Measurements from ENCODE around the gene PHF1. TPM values are rescaled to one million over a fixed set of nuclear protein-coding genes. Genes with fewer than 3 reads are reported as not detected.

The PHF1 gene
- total and polyA plus RNA-seq, 2 of the 13 experiments (the other 11 are each of a cell fraction or from before 2014, with no cell fraction given), result 25.4 to 61.9 TPM

DNA sequence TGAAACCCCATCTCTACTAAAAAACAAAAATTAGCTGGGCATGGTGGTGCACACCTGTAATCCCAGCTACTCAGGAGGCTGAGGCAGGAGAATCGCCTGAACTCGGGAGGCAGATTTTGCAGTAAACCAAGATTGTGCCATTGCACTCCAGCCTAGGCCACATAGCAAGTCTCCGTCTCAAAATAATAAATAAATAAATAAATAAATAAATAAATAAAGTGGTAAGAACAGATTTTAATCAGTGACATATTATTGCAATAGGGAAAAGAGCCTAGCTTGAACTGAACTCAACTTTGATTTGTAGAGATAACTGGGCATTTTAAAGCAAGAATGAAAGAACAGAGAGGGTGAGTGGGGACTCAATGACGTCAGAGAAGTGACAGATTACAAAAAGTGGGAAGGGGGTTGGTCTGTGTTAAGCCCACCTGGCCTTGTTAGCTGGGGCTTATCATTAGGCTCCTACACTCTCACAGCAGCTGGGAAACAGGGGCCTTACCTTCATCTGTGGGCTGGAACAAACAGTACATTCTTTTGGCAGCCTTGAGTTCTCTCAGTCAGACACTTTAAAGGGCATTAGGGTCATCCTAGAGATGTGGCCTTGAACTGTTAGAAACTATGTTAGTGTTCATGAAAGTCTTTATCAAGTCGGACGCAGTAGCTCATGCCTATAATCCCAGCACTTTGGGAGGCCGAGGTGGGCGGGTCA is 43.7 kb upstream of the PHF1 start:
- in situ Hi-C loops (cut with HindIII; ENCODE audit: extremely low pct_ligation_motif_present, low pct_unique_long_range_greater_than_20kb) (no loop called here), intact Hi-C loops (cut with micrococcal nuclease; ENCODE audit: unreplicated experiment) (no loop called here)
- no peaks in the 10 kb centered on the region for H3K36me3 ChIP-seq (replicated peaks in 1 of 2; ENCODE audit: control insufficient read depth in 1 of 2, insufficient read depth in 2 of 2, low read length in 2 of 2)
- CTCF ChIA-PET (ENCODE audit: low intra/inter-chr PET ratio, low total read pairs), result no interaction called here
- no peak overlapping the region for H3K27ac ChIP-seq (ENCODE audit: extremely low read length, insufficient read depth, low read length)
- no peak for FAIRE-seq
- DNase-seq (ENCODE audit: low spot score), result no peak
- H4K20me1 ChIP-seq (ENCODE audit: insufficient read depth, low read length), result no peaks in the 10 kb centered on the region
- H3K4me2 ChIP-seq (ENCODE audit: low read depth, low read length), result no peak overlapping the region
- POLR2A ChIA-PET, result interaction anchor here (1.6 kb wide), 1 partner anchor 51 kb away, joined by 4 read pairs; the partner anchor contains the start of gene CUTA
- H3K27me3 ChIP-seq (ENCODE audit: control insufficient read depth in 1 of 2, insufficient read depth in 2 of 2, low read length in 2 of 2), result no peaks in the 10 kb centered on the region
- no peak overlapping the region for H2AFZ ChIP-seq (ENCODE audit: low read length)
- 0 out of 2 replicates have a peak, but pooled peaks cover 8% of the 10 kb centered on the region for H3K4me1 ChIP-seq (ENCODE audit: insufficient read depth, low read length)
- TF ChIP-seq BHLHE40 (IDR thresholded peaks at IDR 0.05; ENCODE audit: low read length) (no peak), ZGPAT (CRISPR knock-in tag; IDR thresholded peaks at IDR 0.05) (no peak), RBM39 (IDR thresholded peaks at IDR 0.05; ENCODE audit: low read depth, low read length, poor library complexity, severe bottlenecking) (no peak), GABPA (IDR thresholded peaks at IDR 0.05; ENCODE audit: low read depth, low read length) (no peak), GABPA (CRISPR knock-in tag; IDR thresholded peaks at IDR 0.05; ENCODE audit: low read depth) (no peak), CEBPZ (IDR thresholded peaks at IDR 0.05; ENCODE audit: low read length) (no peak), ATF7 (IDR thresholded peaks at IDR 0.05) (peak; percentile 87), ATF7 (CRISPR knock-in tag; IDR thresholded peaks at IDR 0.05) (no peak), BRD4 (CRISPR knock-in tag; IDR thresholded peaks at IDR 0.05) (no peak), CREB1 (IDR thresholded peaks at IDR 0.05) (peak; percentile 94), CREB1 (CRISPR knock-in tag; IDR thresholded peaks at IDR 0.05) (no peak), FIP1L1 (IDR thresholded peaks at IDR 0.05; ENCODE audit: borderline replicate concordance, insufficient read depth, low read depth, low read length) (no peak), CENPBD1 (CRISPR knock-in tag; IDR thresholded peaks at IDR 0.05; ENCODE audit: borderline replicate concordance, low read depth) (no peak), CEBPG (CRISPR knock-in tag; IDR thresholded peaks at IDR 0.05) (no peak)
- TF ChIP-seq, protein P1, sequence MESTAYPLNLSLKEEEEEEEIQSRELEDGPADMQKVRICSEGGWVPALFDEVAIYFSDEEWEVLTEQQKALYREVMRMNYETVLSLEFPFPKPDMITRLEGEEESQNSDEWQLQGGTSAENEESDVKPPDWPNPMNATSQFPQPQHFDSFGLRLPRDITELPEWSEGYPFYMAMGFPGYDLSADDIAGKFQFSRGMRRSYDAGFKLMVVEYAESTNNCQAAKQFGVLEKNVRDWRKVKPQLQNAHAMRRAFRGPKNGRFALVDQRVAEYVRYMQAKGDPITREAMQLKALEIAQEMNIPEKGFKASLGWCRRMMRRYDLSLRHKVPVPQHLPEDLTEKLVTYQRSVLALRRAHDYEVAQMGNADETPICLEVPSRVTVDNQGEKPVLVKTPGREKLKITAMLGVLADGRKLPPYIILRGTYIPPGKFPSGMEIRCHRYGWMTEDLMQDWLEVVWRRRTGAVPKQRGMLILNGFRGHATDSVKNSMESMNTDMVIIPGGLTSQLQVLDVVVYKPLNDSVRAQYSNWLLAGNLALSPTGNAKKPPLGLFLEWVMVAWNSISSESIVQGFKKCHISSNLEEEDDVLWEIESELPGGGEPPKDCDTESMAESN (CRISPR knock-in tag; conservative IDR thresholded peaks at IDR 0.05), result no peak
- WGBS (ENCODE audit: low lambda C conversion rate), result 51% methylated on average over 8 of the region's 8 CpGs
- no peak for ATAC-seq
- no peaks in the 10 kb centered on the region for H3K79me2 ChIP-seq (ENCODE audit: insufficient read depth, low read length)
- no peak overlapping the region for H3K9ac ChIP-seq (ENCODE audit: insufficient read depth, low read depth, low read length)
- no TSS peak for BruUV-seq (replicated peaks)
- no peaks in the 10 kb centered on the region for H3K9me3 ChIP-seq (ENCODE audit: low read length)
- no peak overlapping the region for H3K4me3 ChIP-seq (replicated peaks in 1 of 3; ENCODE audit: insufficient read depth in 1 of 3, low read depth in 2 of 3, low read length in 3 of 3)
